SK-N-SH treated with all-trans-retinoic acid at 6 μM for 48 hours (cell line): ENCODE measurements around the gene DHDH.

Experiments used
- ATAC-seq: fragments of 200-7000 bp; cut with Tn5 transposase; 3 replicates; pipeline ENCODE4 v1.9.1; 2020; ENCODE audit warnings: mild to moderate bottlenecking, moderate library complexity
- ARNTL ChIP-seq: fragments of 450-650 bp; formaldehyde crosslinking; IDR thresholded peaks from 2 replicates; pipeline ENCODE4 v1.5.0; 2020; ENCODE audit warnings: low read depth, mild to moderate bottlenecking, moderate library complexity, borderline replicate concordance
- BACH2 ChIP-seq: fragments of 250-450 bp; sonication (Bioruptor Pico); IDR thresholded peaks from 2 replicates; pipeline ENCODE4 v1.9.0; 2021; ENCODE audit warnings: mild to moderate bottlenecking, borderline replicate concordance
- CSDC2 ChIP-seq: fragments of 250-450 bp; sonication (Bioruptor Pico); IDR thresholded peaks from 2 replicates; pipeline ENCODE4 v1.5.0; 2020; ENCODE audit warnings: mild to moderate bottlenecking, moderate library complexity
- ESRRG ChIP-seq: fragments of 250-450 bp; sonication (Bioruptor Pico); IDR thresholded peaks from 2 replicates; pipeline ENCODE4 v1.6.1; 2021; ENCODE audit warnings: mild to moderate bottlenecking
- GLIS3 ChIP-seq: fragments of 250-450 bp; sonication (Bioruptor Pico); IDR thresholded peaks from 2 replicates; pipeline ENCODE4 v1.5.0; 2020; ENCODE audit warnings: mild to moderate bottlenecking, moderate library complexity
- ISL1 ChIP-seq: fragments of 250-450 bp; sonication (Bioruptor Pico); IDR thresholded peaks from 2 replicates; pipeline ENCODE4 v2.1.2; 2022; ENCODE audit warnings: mild to moderate bottlenecking, moderate library complexity
- OSR1 ChIP-seq: fragments of 250-450 bp; sonication (Bioruptor Pico); IDR thresholded peaks from 2 replicates; pipeline ENCODE4 v1.8.0; 2022; ENCODE audit warnings: moderate library complexity, mild to moderate bottlenecking, inconsistent platforms
- PPARA ChIP-seq: fragments of 250-450 bp; sonication (Bioruptor Pico); IDR thresholded peaks from 2 replicates; pipeline ENCODE4 v1.5.0; 2020; ENCODE audit warnings: mild to moderate bottlenecking, borderline replicate concordance
- RARB ChIP-seq: fragments of 250-450 bp; sonication (Bioruptor Pico); IDR thresholded peaks from 2 replicates; pipeline ENCODE4 v1.8.0; 2021; ENCODE audit warnings: mild to moderate bottlenecking, moderate library complexity
- SNAI2 ChIP-seq: fragments of 250-450 bp; sonication (Bioruptor Pico); IDR thresholded peaks from 2 replicates; pipeline ENCODE4 v1.5.0; 2020; ENCODE audit warnings: mild to moderate bottlenecking, moderate library complexity
- TCF4 ChIP-seq: fragments of 250-450 bp; sonication (Bioruptor Pico); IDR thresholded peaks from 2 replicates; pipeline ENCODE4 v1.8.0; 2021; ENCODE audit warnings: mild to moderate bottlenecking, moderate library complexity, borderline replicate concordance
- TOX ChIP-seq: fragments of 250-450 bp; sonication (Bioruptor Pico); IDR thresholded peaks from 2 replicates; pipeline ENCODE4 v1.8.0; 2021; ENCODE audit warnings: mild to moderate bottlenecking, moderate library complexity, borderline replicate concordance
- ZC3H10 ChIP-seq: fragments of 250-450 bp; sonication (Bioruptor Pico); IDR thresholded peaks from 2 replicates; pipeline ENCODE4 v1.5.1; 2021; ENCODE audit warnings: mild to moderate bottlenecking, moderate library complexity
- ZFP3 ChIP-seq: fragments of 250-450 bp; sonication (Bioruptor Pico); IDR thresholded peaks from 2 replicates; pipeline ENCODE4 v1.5.0; 2020; ENCODE audit warnings: mild to moderate bottlenecking, moderate library complexity
- ZFP30 ChIP-seq: fragments of 450-650 bp; formaldehyde crosslinking; IDR thresholded peaks from 2 replicates; pipeline ENCODE4 v1.5.0; 2022; ENCODE audit warnings: mild to moderate bottlenecking, moderate library complexity
- ZNF70 ChIP-seq: fragments of 450-650 bp; formaldehyde crosslinking; IDR thresholded peaks from 2 replicates; pipeline ENCODE4 v1.5.0; 2020; ENCODE audit warnings: mild to moderate bottlenecking, moderate library complexity
- ZNF8 ChIP-seq: fragments of 450-650 bp; formaldehyde crosslinking; IDR thresholded peaks from 2 replicates; pipeline ENCODE4 v1.5.0; 2020; ENCODE audit warnings: mild to moderate bottlenecking, moderate library complexity
- TF ChIP-seq, protein P1 (sequence below): fragments of 250-450 bp; sonication (Bioruptor Pico); IDR thresholded peaks from 2 replicates; pipeline ENCODE4 v1.5.1; 2020; ENCODE audit warnings: low read depth, mild to moderate bottlenecking, moderate library complexity
- TF ChIP-seq, protein P2 (sequence below): fragments of 250-450 bp; sonication (Bioruptor Pico); IDR thresholded peaks from 2 replicates; pipeline ENCODE4 v1.8.0; 2020; ENCODE audit warnings: mild to moderate bottlenecking, moderate library complexity, borderline replicate concordance
- TF ChIP-seq, protein P3 (sequence below): fragments of 250-450 bp; sonication (Bioruptor Pico); IDR thresholded peaks from 2 replicates; pipeline ENCODE4 v1.5.0; 2020; ENCODE audit warnings: mild to moderate bottlenecking, moderate library complexity
- TF ChIP-seq, protein P4 (sequence below): fragments of 250-450 bp; sonication (Bioruptor Pico); IDR thresholded peaks from 2 replicates; pipeline ENCODE4 v1.8.0; 2021; ENCODE audit warnings: low read depth, mild to moderate bottlenecking, moderate library complexity, borderline replicate concordance
- TF ChIP-seq, protein P5 (sequence below): fragments of 250-450 bp; sonication (Bioruptor Pico); IDR thresholded peaks from 2 replicates; pipeline ENCODE4 v1.5.1; 2021; ENCODE audit warnings: mild to moderate bottlenecking, moderate library complexity

DHDH gene

DNA sequence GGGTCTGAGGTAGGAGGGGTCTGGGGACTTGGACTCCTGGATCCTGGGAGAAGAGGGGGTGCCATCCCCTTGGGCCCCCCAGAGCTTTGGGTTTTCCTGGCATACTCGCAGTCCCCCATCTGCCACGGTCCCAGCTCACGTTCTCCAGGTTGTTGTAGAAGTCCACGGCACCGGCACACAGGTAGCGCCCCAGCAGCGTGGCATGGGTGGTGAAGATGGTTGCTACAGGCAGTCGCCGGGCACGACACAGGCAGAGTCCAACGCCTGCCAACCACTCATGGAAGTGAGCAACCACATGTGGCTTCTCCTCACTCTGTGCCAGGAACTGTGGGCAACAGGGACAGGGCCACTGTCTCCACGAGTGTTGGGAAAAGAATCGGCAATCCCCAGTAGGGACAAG is 52.2 kb downstream of the DHDH start:
- TF ChIP-seq ESRRG (no peak), ZC3H10 (CRISPR knock-in tag) (no peak), OSR1 (CRISPR knock-in tag) (no peak), GLIS3 (CRISPR knock-in tag) (no peak), RARB (no peak), BACH2 (CRISPR knock-in tag) (no peak), TCF4 (CRISPR knock-in tag) (no peak), ISL1 (no peak), ZNF70 (CRISPR knock-in tag) (no peak), ZFP3 (CRISPR knock-in tag) (no peak), TOX (no peak), PPARA (CRISPR knock-in tag) (no peak), ZFP30 (CRISPR knock-in tag) (no peak), CSDC2 (CRISPR knock-in tag) (no peak), ARNTL (CRISPR knock-in tag) (no peak), SNAI2 (CRISPR knock-in tag) (no peak)
- TF ChIP-seq, protein P1, sequence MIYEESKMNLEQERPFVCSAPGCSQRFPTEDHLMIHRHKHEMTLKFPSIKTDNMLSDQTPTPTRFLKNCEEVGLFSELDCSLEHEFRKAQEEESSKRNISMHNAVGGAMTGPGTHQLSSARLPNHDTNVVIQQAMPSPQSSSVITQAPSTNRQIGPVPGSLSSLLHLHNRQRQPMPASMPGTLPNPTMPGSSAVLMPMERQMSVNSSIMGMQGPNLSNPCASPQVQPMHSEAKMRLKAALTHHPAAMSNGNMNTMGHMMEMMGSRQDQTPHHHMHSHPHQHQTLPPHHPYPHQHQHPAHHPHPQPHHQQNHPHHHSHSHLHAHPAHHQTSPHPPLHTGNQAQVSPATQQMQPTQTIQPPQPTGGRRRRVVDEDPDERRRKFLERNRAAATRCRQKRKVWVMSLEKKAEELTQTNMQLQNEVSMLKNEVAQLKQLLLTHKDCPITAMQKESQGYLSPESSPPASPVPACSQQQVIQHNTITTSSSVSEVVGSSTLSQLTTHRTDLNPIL (CRISPR knock-in tag): no peak
- TF ChIP-seq, protein P2, sequence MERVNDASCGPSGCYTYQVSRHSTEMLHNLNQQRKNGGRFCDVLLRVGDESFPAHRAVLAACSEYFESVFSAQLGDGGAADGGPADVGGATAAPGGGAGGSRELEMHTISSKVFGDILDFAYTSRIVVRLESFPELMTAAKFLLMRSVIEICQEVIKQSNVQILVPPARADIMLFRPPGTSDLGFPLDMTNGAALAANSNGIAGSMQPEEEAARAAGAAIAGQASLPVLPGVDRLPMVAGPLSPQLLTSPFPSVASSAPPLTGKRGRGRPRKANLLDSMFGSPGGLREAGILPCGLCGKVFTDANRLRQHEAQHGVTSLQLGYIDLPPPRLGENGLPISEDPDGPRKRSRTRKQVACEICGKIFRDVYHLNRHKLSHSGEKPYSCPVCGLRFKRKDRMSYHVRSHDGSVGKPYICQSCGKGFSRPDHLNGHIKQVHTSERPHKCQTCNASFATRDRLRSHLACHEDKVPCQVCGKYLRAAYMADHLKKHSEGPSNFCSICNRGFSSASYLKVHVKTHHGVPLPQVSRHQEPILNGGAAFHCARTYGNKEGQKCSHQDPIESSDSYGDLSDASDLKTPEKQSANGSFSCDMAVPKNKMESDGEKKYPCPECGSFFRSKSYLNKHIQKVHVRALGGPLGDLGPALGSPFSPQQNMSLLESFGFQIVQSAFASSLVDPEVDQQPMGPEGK: no peak
- TF ChIP-seq, protein P3, sequence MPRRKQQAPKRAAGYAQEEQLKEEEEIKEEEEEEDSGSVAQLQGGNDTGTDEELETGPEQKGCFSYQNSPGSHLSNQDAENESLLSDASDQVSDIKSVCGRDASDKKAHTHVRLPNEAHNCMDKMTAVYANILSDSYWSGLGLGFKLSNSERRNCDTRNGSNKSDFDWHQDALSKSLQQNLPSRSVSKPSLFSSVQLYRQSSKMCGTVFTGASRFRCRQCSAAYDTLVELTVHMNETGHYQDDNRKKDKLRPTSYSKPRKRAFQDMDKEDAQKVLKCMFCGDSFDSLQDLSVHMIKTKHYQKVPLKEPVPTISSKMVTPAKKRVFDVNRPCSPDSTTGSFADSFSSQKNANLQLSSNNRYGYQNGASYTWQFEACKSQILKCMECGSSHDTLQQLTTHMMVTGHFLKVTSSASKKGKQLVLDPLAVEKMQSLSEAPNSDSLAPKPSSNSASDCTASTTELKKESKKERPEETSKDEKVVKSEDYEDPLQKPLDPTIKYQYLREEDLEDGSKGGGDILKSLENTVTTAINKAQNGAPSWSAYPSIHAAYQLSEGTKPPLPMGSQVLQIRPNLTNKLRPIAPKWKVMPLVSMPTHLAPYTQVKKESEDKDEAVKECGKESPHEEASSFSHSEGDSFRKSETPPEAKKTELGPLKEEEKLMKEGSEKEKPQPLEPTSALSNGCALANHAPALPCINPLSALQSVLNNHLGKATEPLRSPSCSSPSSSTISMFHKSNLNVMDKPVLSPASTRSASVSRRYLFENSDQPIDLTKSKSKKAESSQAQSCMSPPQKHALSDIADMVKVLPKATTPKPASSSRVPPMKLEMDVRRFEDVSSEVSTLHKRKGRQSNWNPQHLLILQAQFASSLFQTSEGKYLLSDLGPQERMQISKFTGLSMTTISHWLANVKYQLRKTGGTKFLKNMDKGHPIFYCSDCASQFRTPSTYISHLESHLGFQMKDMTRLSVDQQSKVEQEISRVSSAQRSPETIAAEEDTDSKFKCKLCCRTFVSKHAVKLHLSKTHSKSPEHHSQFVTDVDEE (CRISPR knock-in tag): no peak
- TF ChIP-seq, protein P4, sequence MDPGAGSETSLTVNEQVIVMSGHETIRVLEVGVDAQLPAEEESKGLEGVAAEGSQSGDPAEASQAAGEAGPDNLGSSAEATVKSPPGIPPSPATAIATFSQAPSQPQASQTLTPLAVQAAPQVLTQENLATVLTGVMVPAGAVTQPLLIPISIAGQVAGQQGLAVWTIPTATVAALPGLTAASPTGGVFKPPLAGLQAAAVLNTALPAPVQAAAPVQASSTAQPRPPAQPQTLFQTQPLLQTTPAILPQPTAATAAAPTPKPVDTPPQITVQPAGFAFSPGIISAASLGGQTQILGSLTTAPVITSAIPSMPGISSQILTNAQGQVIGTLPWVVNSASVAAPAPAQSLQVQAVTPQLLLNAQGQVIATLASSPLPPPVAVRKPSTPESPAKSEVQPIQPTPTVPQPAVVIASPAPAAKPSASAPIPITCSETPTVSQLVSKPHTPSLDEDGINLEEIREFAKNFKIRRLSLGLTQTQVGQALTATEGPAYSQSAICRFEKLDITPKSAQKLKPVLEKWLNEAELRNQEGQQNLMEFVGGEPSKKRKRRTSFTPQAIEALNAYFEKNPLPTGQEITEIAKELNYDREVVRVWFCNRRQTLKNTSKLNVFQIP (CRISPR knock-in tag): no peak
- TF ChIP-seq, all 23 proteins: peak for 0
- no peak for ATAC-seq

DNA sequence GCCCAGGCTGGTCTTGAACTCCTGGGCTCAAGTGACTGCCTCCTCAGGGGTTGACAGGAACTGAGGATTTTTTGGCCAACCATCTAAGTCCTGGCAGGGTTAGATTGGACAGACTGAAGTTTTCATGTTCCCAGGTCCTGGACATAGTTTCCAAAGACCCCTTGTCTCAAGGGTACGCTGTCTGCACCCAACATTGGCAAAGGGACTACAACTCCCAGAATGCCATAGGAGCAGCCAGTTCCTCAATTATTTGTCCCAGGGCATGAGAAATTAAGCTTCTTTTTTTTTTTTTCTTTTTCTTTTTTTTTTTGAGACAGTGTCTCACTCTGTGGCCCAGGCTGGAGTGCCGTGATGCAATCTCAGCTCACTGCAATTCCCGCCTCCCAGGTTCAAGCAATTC is 52.7 kb downstream of the DHDH start:
- TF ChIP-seq OSR1 (CRISPR knock-in tag): no peak
- no peak for ATAC-seq

DNA sequence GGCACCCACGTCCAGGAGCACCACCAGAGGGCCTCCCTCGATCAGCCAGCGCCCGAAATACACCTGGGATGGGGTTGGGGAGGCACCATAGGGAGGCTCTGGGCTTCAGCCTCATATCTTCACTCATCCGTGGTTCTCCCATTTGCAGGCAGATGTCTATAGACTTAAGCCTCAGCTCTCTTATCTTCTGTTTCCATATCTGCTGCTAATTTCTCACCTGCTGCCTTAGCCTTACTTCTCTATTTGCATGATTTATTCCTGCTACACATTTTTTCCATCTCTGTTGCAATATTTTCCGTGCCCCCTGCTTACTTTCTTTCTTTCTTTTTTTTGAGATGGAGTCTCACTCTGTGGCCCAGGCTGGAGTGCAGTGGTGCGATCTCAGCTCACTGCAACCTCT is 53.8 kb downstream of the DHDH start:
- TF ChIP-seq ZNF70 (CRISPR knock-in tag): no peak
- no peak for TF ChIP-seq GLIS3 (CRISPR knock-in tag)
- TF ChIP-seq RARB: no peak
- TF ChIP-seq, protein P5, sequence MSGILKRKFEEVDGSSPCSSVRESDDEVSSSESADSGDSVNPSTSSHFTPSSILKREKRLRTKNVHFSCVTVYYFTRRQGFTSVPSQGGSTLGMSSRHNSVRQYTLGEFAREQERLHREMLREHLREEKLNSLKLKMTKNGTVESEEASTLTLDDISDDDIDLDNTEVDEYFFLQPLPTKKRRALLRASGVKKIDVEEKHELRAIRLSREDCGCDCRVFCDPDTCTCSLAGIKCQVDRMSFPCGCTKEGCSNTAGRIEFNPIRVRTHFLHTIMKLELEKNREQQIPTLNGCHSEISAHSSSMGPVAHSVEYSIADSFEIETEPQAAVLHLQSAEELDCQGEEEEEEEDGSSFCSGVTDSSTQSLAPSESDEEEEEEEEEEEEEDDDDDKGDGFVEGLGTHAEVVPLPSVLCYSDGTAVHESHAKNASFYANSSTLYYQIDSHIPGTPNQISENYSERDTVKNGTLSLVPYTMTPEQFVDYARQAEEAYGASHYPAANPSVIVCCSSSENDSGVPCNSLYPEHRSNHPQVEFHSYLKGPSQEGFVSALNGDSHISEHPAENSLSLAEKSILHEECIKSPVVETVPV (CRISPR knock-in tag): no peak
- no peak for TF ChIP-seq TCF4 (CRISPR knock-in tag)
- TF ChIP-seq ZNF8 (CRISPR knock-in tag): no peak
- TF ChIP-seq, protein P2: no peak

More for the DNA sequence above, 53.8 kb downstream of the DHDH start:
- no peak for ATAC-seq
